Brain microvascular endothelial cell (primary cell): ENCODE measurements around the gene GRAP.
"Not testable (repeated sequence)": the region's sequence is repeated elsewhere in the genome, so short reads cannot be mapped to it uniquely, and the experiment has no call there.

Experiments
- DNase-seq: peaks from one replicate; pipeline ENCODE4 v3.0.0-alpha.2; 2020
- H3K27ac ChIP-seq: fragments of 250-450 bp; sonication (Bioruptor Pico); 2 replicates; pipeline ENCODE4 v1.5.1; 2020; ENCODE audit warnings: mild to moderate bottlenecking, moderate library complexity
- H3K27me3 ChIP-seq: fragments of 250-450 bp; sonication (Bioruptor Pico); replicated peaks from 2 replicates; pipeline ENCODE4 v1.5.1; 2020; ENCODE audit warnings: mild to moderate bottlenecking
- H3K36me3 ChIP-seq: fragments of 250-450 bp; sonication (Bioruptor Pico); replicated peaks from 2 replicates; pipeline ENCODE4 v1.5.1; 2020; ENCODE audit warnings: mild to moderate bottlenecking
- H3K4me3 ChIP-seq: 2 replicates; pipeline ENCODE4 v1.5.1; 2011; ENCODE audit warnings: low read depth, mild to moderate bottlenecking, control low read depth, low read length, moderate library complexity
- CTCF ChIP-seq: IDR thresholded peaks from 2 replicates; pipeline ENCODE4 v1.5.1; 2011; ENCODE audit warnings: low read depth, mild to moderate bottlenecking, moderate library complexity, low read length, control low read depth, inconsistent platforms; ENCODE audit errors: missing control alignments
- in situ Hi-C: cut with HindIII; loops from 2 replicates; pipeline ENCODE4 v1.10.0; 2017; ENCODE audit warnings: low sequenced_read_pairs, low pct_ligation_motif_present

The GRAP gene

DNA sequence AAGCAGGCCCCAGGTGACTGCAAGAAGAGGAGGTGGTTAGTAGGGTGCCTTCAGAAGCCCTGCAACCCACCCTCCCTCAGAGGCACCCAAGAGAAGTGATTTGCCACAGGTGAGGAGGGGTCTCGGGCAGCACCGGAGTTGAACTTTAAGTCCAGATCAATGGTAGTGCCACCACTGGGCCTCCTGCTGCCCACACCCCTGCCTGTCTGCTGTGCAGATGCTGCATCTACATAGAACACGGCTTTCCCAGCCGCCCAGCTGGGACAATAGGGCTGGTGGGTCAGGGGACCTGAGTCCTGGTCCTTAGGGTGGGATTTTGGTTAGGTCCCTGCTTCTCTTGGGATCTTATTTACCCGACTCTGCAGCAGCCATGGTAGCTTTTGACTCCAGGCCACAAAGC, 24.6 kb downstream of the GRAP start:
- DNase-seq, result no peak
- Histone ChIP-seq H3K36me3 (no peaks in the 10 kb centered on the region), H3K27me3 (peaks cover 2% of the 10 kb centered on the region), H3K4me3 (no peak overlapping the region), H3K27ac (no peak overlapping the region)
- no peak for TF ChIP-seq CTCF
- in situ Hi-C loops, result no loop called here

- no peak overlapping the region for H3K27ac ChIP-seq
- no peak overlapping the region for H3K4me3 ChIP-seq
- no peak for DNase-seq
- in situ Hi-C loops, result no loop called here
- no peaks in the 10 kb centered on the region for H3K36me3 ChIP-seq
- TF ChIP-seq CTCF, result no peak
- H3K27me3 ChIP-seq, result peaks cover 2% of the 10 kb centered on the region
Observed at GRCh38 chr17:19021622-19022083, 25.1 kb downstream of the GRAP start.

GRCh38 chr17:19021011-19021621, 25.6 kb downstream of the GRAP start:
- H3K36me3 ChIP-seq, in situ Hi-C loops: not testable (repeated sequence)

DNA sequence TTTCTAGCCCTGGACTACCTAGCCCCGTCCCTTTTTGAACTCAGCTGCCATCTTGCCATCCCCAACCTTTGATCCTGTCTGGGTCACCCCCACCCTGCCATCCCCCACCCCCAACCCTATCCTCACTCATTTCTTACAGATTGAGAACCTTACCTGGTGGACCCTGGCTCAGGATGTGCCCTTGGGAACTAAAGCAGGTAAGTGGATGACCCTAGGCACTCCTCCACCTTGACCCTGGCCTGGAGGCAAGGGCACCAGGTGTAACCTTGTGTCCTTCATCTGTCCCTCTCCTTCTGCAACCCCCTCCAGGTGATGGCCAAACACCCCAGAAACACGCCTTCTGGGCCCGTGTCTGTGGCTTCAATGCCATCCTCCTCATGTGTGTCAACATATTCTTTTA, 26.7 kb downstream of the GRAP start:
- in situ Hi-C loops, result no loop called here
- Histone ChIP-seq H3K4me3 (no peak overlapping the region), H3K36me3 (no peaks in the 10 kb centered on the region), H3K27ac (no peak overlapping the region), H3K27me3 (peaks cover 2% of the 10 kb centered on the region)
- no peak for TF ChIP-seq CTCF
- DNase-seq, result no peak

More at GRCh38 chr17:19021011-19021621, 25.6 kb downstream of the GRAP start:
- not testable (repeated sequence) for DNase-seq, H3K27ac ChIP-seq, H3K27me3 ChIP-seq, H3K4me3 ChIP-seq

GRCh38 chr17:19019041-19019941, 27.5 kb downstream of the GRAP start:
- H3K4me3 ChIP-seq, result no peak overlapping the region
- no peak for TF ChIP-seq CTCF
- no peak for DNase-seq
- peaks cover 2% of the 10 kb centered on the region for H3K27me3 ChIP-seq
- no peaks in the 10 kb centered on the region for H3K36me3 ChIP-seq
- no peak overlapping the region for H3K27ac ChIP-seq
- in situ Hi-C loops, result no loop called here

- in situ Hi-C loops, result no loop called here
- Histone ChIP-seq H3K27me3 (peaks cover 2% of the 10 kb centered on the region), H3K27ac (no peak overlapping the region), H3K36me3 (no peaks in the 10 kb centered on the region), H3K4me3 (no peak overlapping the region)
- no peak for TF ChIP-seq CTCF
- no peak for DNase-seq
Observed at GRCh38 chr17:19018600-19018950, 28.2 kb downstream of the GRAP start.
